HepG2 (cell line): ENCODE data around the gene GATM. TPM values are rescaled to one million over a fixed set of nuclear protein-coding genes. Genes with fewer than 3 reads are reported as not detected.

Experiments
- ATAC-seq: fragments of 200-7000 bp; cut with Tn5 transposase; 3 replicates; pipeline ENCODE4 v1.9.1; 2020; ENCODE audit warnings: mild to moderate bottlenecking, moderate library complexity
- BruUV-seq: library from RNA; stranded (reverse); fragments of 400-500 nt; replicated peaks from 2 replicates; lab custom pipeline; 2021; lab: Mats Ljungman, UMichigan
- CTCF ChIA-PET: fragments of 300-600 bp; formaldehyde crosslinking; extraction: SDS; loops from one replicate; lab custom pipeline; 2021; ENCODE audit warnings: low total read pairs, inconsistent platforms, low intra/inter-chr PET ratio; lab: Yijun Ruan, JAX
- POLR2A ChIA-PET: fragments of 350-600 bp; sonication (Branson Sonifier 250); formaldehyde crosslinking; loops from one replicate; lab custom pipeline; 2020; ENCODE audit warnings: antibody characterized with exemption, inconsistent platforms; lab: Yijun Ruan, JAX
- DNase-seq: peaks from one replicate; pipeline ENCODE4 v3.0.0-alpha.2; 2015; ENCODE audit warnings: low spot score
- FAIRE-seq: peaks from 3 replicates; lab custom pipeline; 2011; peaks lifted over from hg19 to GRCh38; lab: Jason Lieb, UNC
- H2AFZ ChIP-seq: one replicate; pipeline ENCODE4 v1.6.1; 2011; ENCODE audit warnings: low read length, inconsistent platforms
- H3K27ac ChIP-seq: fragments of 300-600 bp; 3 replicates; pipeline ENCODE4 v1.8.0; 2011; ENCODE audit warnings: mixed run types, mild to moderate bottlenecking, mixed read lengths, low read length, inconsistent platforms; ENCODE audit not compliant: insufficient read depth; ENCODE audit errors: extremely low read length
- H3K27me3 ChIP-seq, 2 experiments: fragments of 200-600 bp in 1 of 2; 2 replicates in 1 of 2; 3 replicates in 1 of 2; pipeline versions ENCODE4 v1.6.0 to v1.8.0; 2011; ENCODE audit warnings: low read length in 2 of 2, mild to moderate bottlenecking in 2 of 2, moderate library complexity in 2 of 2, inconsistent platforms in 1 of 2; ENCODE audit not compliant: insufficient read depth in 2 of 2, control insufficient read depth in 1 of 2
- H3K36me3 ChIP-seq, 2 experiments: fragments of 200-600 bp in 1 of 2; replicated peaks in 1 of 2; 2 replicates in 1 of 2; 3 replicates in 1 of 2; pipeline versions ENCODE4 v1.5.1 to v1.8.0; 2011; ENCODE audit warnings: low read length in 2 of 2, inconsistent platforms in 1 of 2; ENCODE audit not compliant: insufficient read depth in 2 of 2, control insufficient read depth in 1 of 2
- H3K4me1 ChIP-seq: 2 replicates; pipeline ENCODE4 v1.5.1; 2012; ENCODE audit warnings: low read length, inconsistent platforms; ENCODE audit not compliant: insufficient read depth
- H3K4me2 ChIP-seq: 2 replicates; pipeline ENCODE4 v1.6.0; 2011; ENCODE audit warnings: low read depth, low read length, inconsistent platforms
- H3K4me3 ChIP-seq, 3 experiments: fragments of 200-600 bp in 1 of 3; sonication (generic), shearing (Covaris generic) in 1 of 3; replicated peaks in 1 of 3; 2 replicates each; pipeline ENCODE4 v1.5.1; 2011 to 2016; ENCODE audit warnings: low read length in 3 of 3, inconsistent platforms in 2 of 3, low read depth in 2 of 3, mild to moderate bottlenecking in 2 of 3, control low read depth in 1 of 3, mixed read lengths in 1 of 3; ENCODE audit not compliant: insufficient read depth in 1 of 3
- H3K79me2 ChIP-seq: one replicate; pipeline ENCODE4 v1.6.1; 2011; ENCODE audit warnings: low read length, inconsistent platforms; ENCODE audit not compliant: insufficient read depth
- H3K9ac ChIP-seq: 2 replicates; pipeline ENCODE4 v1.6.0; 2011; ENCODE audit warnings: mild to moderate bottlenecking, low read depth, low read length, inconsistent platforms; ENCODE audit not compliant: insufficient read depth
- H3K9me3 ChIP-seq: 2 replicates; pipeline ENCODE4 v1.5.1; 2012; ENCODE audit warnings: mild to moderate bottlenecking, low read length
- H4K20me1 ChIP-seq: 2 replicates; pipeline ENCODE4 v1.6.0; 2011; ENCODE audit warnings: inconsistent platforms, mild to moderate bottlenecking, low read length, moderate library complexity; ENCODE audit not compliant: insufficient read depth
- ARID2 ChIP-seq: sonication (generic); formaldehyde crosslinking; IDR thresholded peaks from 2 replicates; pipeline ENCODE4 v1.8.1; 2022; ENCODE audit warnings: mild to moderate bottlenecking, missing genetic modification reagents, borderline replicate concordance
- DRAP1 ChIP-seq: IDR thresholded peaks from 2 replicates; pipeline ENCODE4 v1.6.1; 2016; ENCODE audit warnings: missing genetic modification reagents, missing compliant biosample characterization
- ESRRA ChIP-seq: sonication (generic); formaldehyde crosslinking; IDR thresholded peaks from 2 replicates; pipeline ENCODE4 v1.5.1; 2020; ENCODE audit warnings: mild to moderate bottlenecking, low read depth, missing genetic modification reagents
- FOXP1 ChIP-seq, 2 experiments: fragments of 450-650 bp in 1 of 2; IDR thresholded peaks; 2 replicates each; pipeline ENCODE4 v1.6.1; 2017 to 2018; ENCODE audit warnings: antibody characterized with exemption in 1 of 2
- KAT7 ChIP-seq: IDR thresholded peaks from 2 replicates; pipeline ENCODE4 v1.6.1; 2018; ENCODE audit warnings: borderline replicate concordance, missing compliant biosample characterization
- PBX2 ChIP-seq: IDR thresholded peaks from 2 replicates; pipeline ENCODE4 v1.6.1; 2016; ENCODE audit warnings: control low read depth
- POGK ChIP-seq: sonication (generic); formaldehyde crosslinking; conservative IDR thresholded peaks from 2 replicates; pipeline ENCODE4 v1.8.0; 2022; ENCODE audit warnings: mild to moderate bottlenecking, moderate library complexity, missing genetic modification reagents
- PRPF4 ChIP-seq: fragments of 200-400 bp; formaldehyde crosslinking; IDR thresholded peaks from 2 replicates; pipeline ENCODE4 v1.6.1; 2016; ENCODE audit warnings: low read length, low read depth; ENCODE audit not compliant: poor library complexity, severe bottlenecking
- ZMYM2 ChIP-seq: sonication (generic); formaldehyde crosslinking; IDR thresholded peaks from 2 replicates; pipeline ENCODE4 v1.8.0; 2022; ENCODE audit warnings: mild to moderate bottlenecking, missing genetic modification reagents
- ZNF121 ChIP-seq: sonication (generic); formaldehyde crosslinking; IDR thresholded peaks from 2 replicates; pipeline ENCODE4 v1.5.0; 2020; ENCODE audit warnings: mild to moderate bottlenecking, missing genetic modification reagents
- ZNF331 ChIP-seq: sonication (generic); formaldehyde crosslinking; IDR thresholded peaks from 2 replicates; pipeline ENCODE4 v1.4.0; 2020; ENCODE audit warnings: missing genetic modification reagents
- ZNF414 ChIP-seq: sonication (generic); formaldehyde crosslinking; IDR thresholded peaks from 2 replicates; pipeline ENCODE4 v1.5.0; 2020; ENCODE audit warnings: missing genetic modification reagents
- ZNF446 ChIP-seq: sonication (generic); formaldehyde crosslinking; IDR thresholded peaks from 2 replicates; pipeline ENCODE4 v1.5.0; 2020; ENCODE audit warnings: mild to moderate bottlenecking, missing genetic modification reagents
- ZNF484 ChIP-seq: sonication (generic); formaldehyde crosslinking; IDR thresholded peaks from 2 replicates; pipeline ENCODE4 v1.5.1; 2020; ENCODE audit warnings: mild to moderate bottlenecking, low read depth, missing genetic modification reagents, borderline replicate concordance
- ZNF639 ChIP-seq: conservative IDR thresholded peaks from 2 replicates; pipeline ENCODE4 v1.6.1; 2018; ENCODE audit warnings: missing genetic modification reagents
- ZNF749 ChIP-seq: sonication (generic); formaldehyde crosslinking; IDR thresholded peaks from 2 replicates; pipeline ENCODE4 v1.8.0; 2022; ENCODE audit warnings: mild to moderate bottlenecking, missing genetic modification reagents, moderate library complexity, borderline replicate concordance
- ZUFSP ChIP-seq: sonication (generic); formaldehyde crosslinking; IDR thresholded peaks from 2 replicates; pipeline ENCODE4 v1.9.0; 2021; ENCODE audit warnings: missing genetic modification reagents, mild to moderate bottlenecking, borderline replicate concordance
- WGBS: methylation state at CpG from one replicate; pipeline ENCODE4 v1.1.6; 2017; ENCODE audit warnings: low lambda C conversion rate; 5-methylcytosine and 5-hydroxymethylcytosine counted together
- in situ Hi-C: cut with HindIII; loops from 2 replicates; pipeline ENCODE4 v1.10.0; 2017; ENCODE audit warnings: low pct_unique_long_range_greater_than_20kb; ENCODE audit not compliant: extremely low pct_ligation_motif_present
- intact Hi-C: fragments of 100-400 bp; cut with micrococcal nuclease; formaldehyde crosslinking; loops from one replicate; pipeline ENCODE4 v1.10.0; 2022; ENCODE audit not compliant: unreplicated experiment
- polyA plus RNA-seq, 8 experiments: library from polyadenylated mRNA; depleted of rRNA in 3 of 8; stranded (reverse) in 7 of 8; unstranded in 1 of 8; fragments of >200 nt; fragmentation: Illumina TruSeq in 4 of 8; extraction: Trizol in 4 of 8; gene quantifications; 2 replicates each; pipeline versions ENCODE4 v1.2.1 to v1.2.3, GENCODE V29; 2011 to 2016; ENCODE audit warnings: low read depth in 4 of 8, missing spikeins in 1 of 8, mixed read lengths in 1 of 8; ENCODE audit not compliant: insufficient read depth in 1 of 8
- total RNA-seq, 5 experiments: library from RNA; depleted of rRNA; stranded (reverse); fragments of >200 nt; fragmentation: Illumina TruSeq; extraction: Trizol; gene quantifications; 2 replicates each; pipeline ENCODE4 v1.2.3, GENCODE V29; 2016; ENCODE audit warnings: low read depth in 1 of 5

GATM gene
- total and polyA plus RNA-seq, 2 of the 13 experiments (the other 11 are each of a cell fraction or from before 2014, with no cell fraction given), result 2.1 to 16.8 TPM

- WGBS, result 93% methylated on average over 5 of the region's 5 CpGs
- peaks cover 29% of the 10 kb centered on the region for H3K4me1 ChIP-seq
- no peaks in the 10 kb centered on the region for H3K27me3 ChIP-seq
- no peak overlapping the region for H3K9ac ChIP-seq
- DNase-seq, result no peak
- intact Hi-C loops, result no loop called here
- CTCF ChIA-PET, result no interaction called here
- no peak for FAIRE-seq
- POLR2A ChIA-PET, result no interaction called here
- in situ Hi-C loops, result no loop called here
- no peak overlapping the region for H3K27ac ChIP-seq
- no peaks in the 10 kb centered on the region for H3K9me3 ChIP-seq
- no peak overlapping the region for H2AFZ ChIP-seq
- H4K20me1 ChIP-seq, result no peaks in the 10 kb centered on the region
- H3K4me2 ChIP-seq, result no peak overlapping the region
- no peaks in the 10 kb centered on the region for H3K36me3 ChIP-seq
- H3K79me2 ChIP-seq, result no peaks in the 10 kb centered on the region
- no TSS peak for BruUV-seq
- H3K4me3 ChIP-seq, result no peak overlapping the region
- ATAC-seq, result no peak
- no peak for TF ChIP-seq PRPF4
- no peak for TF ChIP-seq ZNF639
- TF ChIP-seq KAT7 (CRISPR knock-in tag), result no peak
- TF ChIP-seq ZNF331 (CRISPR knock-in tag), result no peak
- no peak for TF ChIP-seq ZMYM2 (CRISPR knock-in tag)
- no peak for TF ChIP-seq ZNF749
- TF ChIP-seq ESRRA (CRISPR knock-in tag), result no peak
- TF ChIP-seq FOXP1 (IDR thresholded peaks at IDR 0.05), result no peak
- TF ChIP-seq FOXP1 (CRISPR knock-in tag; IDR thresholded peaks at IDR 0.05), result no peak
- no peak for TF ChIP-seq DRAP1 (CRISPR knock-in tag)
- TF ChIP-seq ZNF121, result no peak
- no peak for TF ChIP-seq PBX2 (CRISPR knock-in tag)
- TF ChIP-seq ZNF484, result no peak
- no peak for TF ChIP-seq POGK (CRISPR knock-in tag)
- no peak for TF ChIP-seq ARID2
- no peak for TF ChIP-seq ZNF414 (CRISPR knock-in tag)
- no peak for TF ChIP-seq ZUFSP
- no peak for TF ChIP-seq ZNF446 (CRISPR knock-in tag)
Observed at GRCh38 chr15:45376967-45377608, 1.3 kb downstream of the GATM start.
